HL-60 (cell line): Measurements from ENCODE around the gene TCEANC2.

Source experiments
- DNase-seq, 2 experiments: peaks; one replicate each; pipeline ENCODE4 v3.0.0-alpha.2; 2010 to 2020; ENCODE audit warnings: low read depth in 1 of 2, low spot score in 1 of 2
- H3K27ac ChIP-seq: fragments of 250-450 bp; sonication (Bioruptor Pico); replicated peaks from 2 replicates; pipeline ENCODE4 v1.5.1; 2020; ENCODE audit warnings: mild to moderate bottlenecking, moderate library complexity
- H3K27me3 ChIP-seq: fragments of 250-450 bp; sonication (Bioruptor Pico); 2 replicates; pipeline ENCODE4 v1.5.1; 2021; ENCODE audit warnings: mild to moderate bottlenecking, moderate library complexity; ENCODE audit not compliant: insufficient read depth, poor library complexity, severe bottlenecking
- H3K4me3 ChIP-seq: replicated peaks from 2 replicates; pipeline ENCODE4 v1.5.1; 2011; ENCODE audit warnings: mild to moderate bottlenecking, control low read depth, low read length; ENCODE audit not compliant: insufficient read depth
- CTCF ChIP-seq: IDR thresholded peaks from one replicate; pipeline ENCODE4 v1.5.1; 2011; ENCODE audit warnings: low read length, control low read depth, inconsistent platforms; ENCODE audit not compliant: insufficient read depth
- GABPA ChIP-seq: IDR thresholded peaks from 2 replicates; pipeline ENCODE4 v1.6.1; 2012; ENCODE audit warnings: low read depth
- POLR2AphosphoS5 ChIP-seq: IDR thresholded peaks from 2 replicates; pipeline ENCODE4 v1.6.1; 2012; ENCODE audit warnings: low read depth
- REST ChIP-seq: IDR thresholded peaks from 2 replicates; pipeline ENCODE4 v1.6.1; 2012; ENCODE audit warnings: low read depth; ENCODE audit not compliant: insufficient replicate concordance
- SPI1 ChIP-seq: IDR thresholded peaks from 2 replicates; pipeline ENCODE4 v1.6.1; 2012; ENCODE audit warnings: low read depth, mild to moderate bottlenecking, borderline replicate concordance

The TCEANC2 gene

GRCh38 chr1:54144366-54144765 lies 91.0 kb downstream of the TCEANC2 start:
- H3K4me3 ChIP-seq = no peak overlapping the region
- H3K27me3 ChIP-seq = no peaks in the 10 kb centered on the region
- no peak for TF ChIP-seq REST
- TF ChIP-seq POLR2AphosphoS5 = no peak
- no peak for TF ChIP-seq SPI1
- no peak for TF ChIP-seq CTCF
- no peak for TF ChIP-seq GABPA
- DNase-seq = no peak
- H3K27ac ChIP-seq = no peak overlapping the region

GRCh38 chr1:54149734-54150133 lies 96.3 kb downstream of the TCEANC2 start:
- H3K4me3 ChIP-seq = no peak overlapping the region
- no peaks in the 10 kb centered on the region for H3K27me3 ChIP-seq
- DNase-seq = no peak
- TF ChIP-seq GABPA = no peak
- no peak for TF ChIP-seq POLR2AphosphoS5
- no peak for TF ChIP-seq SPI1
- TF ChIP-seq REST = no peak
- no peak for TF ChIP-seq CTCF
- H3K27ac ChIP-seq = no peak overlapping the region

GRCh38 chr1:54151013-54151412 lies 97.6 kb downstream of the TCEANC2 start:
- Histone ChIP-seq H3K27ac (no peak overlapping the region), H3K27me3 (no peaks in the 10 kb centered on the region), H3K4me3 (no peak overlapping the region)
- TF ChIP-seq REST (no peak), SPI1 (no peak), POLR2AphosphoS5 (no peak), GABPA (no peak), CTCF (no peak)
- DNase-seq = no peak
